ENCODE measurements around the gene PIP4K2A.
A peak's percentile ranks its signal among the peaks of the same experiment; 100 is the strongest.
"Not testable (repeated sequence)": the region's sequence is repeated elsewhere in the genome, so short reads cannot be mapped to it uniquely, and the experiment has no call there.

The PIP4K2A gene

DNA sequence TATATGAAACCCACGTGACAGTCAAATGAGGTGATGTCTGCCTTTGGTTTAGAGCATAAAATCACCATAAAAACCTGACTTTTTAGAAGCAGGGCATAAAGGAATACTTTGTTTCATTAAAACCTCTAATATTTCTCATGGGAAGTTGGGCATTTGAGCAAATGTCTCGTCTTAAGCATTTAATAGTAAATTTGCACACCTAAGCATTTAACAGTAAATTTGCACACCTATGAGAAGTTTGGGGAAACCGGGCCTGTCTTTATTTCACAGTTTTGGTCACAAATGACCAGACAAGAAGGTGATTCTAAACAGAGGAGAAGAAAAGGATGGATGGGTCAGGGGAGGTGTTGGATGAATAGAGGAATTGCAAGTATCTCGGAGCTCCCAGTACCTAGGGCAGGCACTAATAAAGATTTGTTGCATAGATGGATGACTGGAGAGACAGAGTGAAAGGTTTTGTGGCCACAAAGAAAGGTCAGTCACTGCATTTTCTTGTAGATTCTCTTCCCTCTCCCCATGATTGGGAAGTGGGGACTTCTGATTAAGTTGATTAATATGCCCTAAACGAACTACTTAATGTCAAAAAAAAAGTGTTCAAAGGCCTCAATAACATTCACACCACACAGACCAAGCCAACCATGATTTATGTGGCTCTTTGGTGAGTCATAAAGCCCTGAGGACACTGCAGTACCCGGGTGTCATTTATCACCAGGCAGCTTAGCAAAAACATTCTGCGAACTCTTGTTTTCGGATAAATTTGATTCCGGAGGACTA is 210.9 kb downstream of the PIP4K2A start:
- no peak for DNase-seq

GRCh38 chr10:22501863-22502262 is 212.5 kb downstream of the PIP4K2A start:
- no peak for DNase-seq

GRCh38 chr10:22501413-22501812 is 213.0 kb downstream of the PIP4K2A start:
- no peak for DNase-seq

GRCh38 chr10:22500656-22501340 is 213.6 kb downstream of the PIP4K2A start:
- DNase-seq: no peak

GRCh38 chr10:22499973-22500372 is 214.4 kb downstream of the PIP4K2A start:
- not testable (repeated sequence) for DNase-seq

DNA sequence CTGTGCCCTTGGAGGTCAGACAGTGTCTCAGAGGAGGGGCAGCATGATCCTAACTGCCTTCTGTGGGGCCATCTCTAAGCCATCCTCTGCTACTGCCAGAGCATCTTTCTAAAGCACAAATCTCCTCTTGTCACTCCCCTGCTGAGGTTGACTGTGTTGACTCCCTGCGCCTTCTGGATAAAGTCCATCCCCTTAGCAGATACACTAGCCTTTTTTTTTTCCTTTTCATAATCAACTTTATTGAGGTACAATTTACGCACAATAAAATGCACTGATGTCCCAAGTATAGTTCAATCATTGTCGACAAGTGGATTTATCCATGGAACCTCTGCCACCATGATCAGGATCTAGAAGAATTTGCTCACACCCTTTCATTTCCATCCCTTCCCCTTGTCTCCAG is 219.0 kb downstream of the PIP4K2A start:
- DNase-seq: no peak

- no peak for DNase-seq
These were observed 220.4 kb downstream of the PIP4K2A start for GRCh38 chr10:22494007-22494406.

GRCh38 chr10:22491931-22492615 is 222.3 kb downstream of the PIP4K2A start:
- peak in 1 of 2 donors; percentile 5 for DNase-seq

GRCh38 chr10:22491480-22491879 is 222.9 kb downstream of the PIP4K2A start:
- no peak for DNase-seq

- no peak for DNase-seq
These were observed 224.4 kb downstream of the PIP4K2A start for GRCh38 chr10:22489975-22490374.

GRCh38 chr10:22489467-22489866 is 224.9 kb downstream of the PIP4K2A start:
- DNase-seq: no peak

DNA sequence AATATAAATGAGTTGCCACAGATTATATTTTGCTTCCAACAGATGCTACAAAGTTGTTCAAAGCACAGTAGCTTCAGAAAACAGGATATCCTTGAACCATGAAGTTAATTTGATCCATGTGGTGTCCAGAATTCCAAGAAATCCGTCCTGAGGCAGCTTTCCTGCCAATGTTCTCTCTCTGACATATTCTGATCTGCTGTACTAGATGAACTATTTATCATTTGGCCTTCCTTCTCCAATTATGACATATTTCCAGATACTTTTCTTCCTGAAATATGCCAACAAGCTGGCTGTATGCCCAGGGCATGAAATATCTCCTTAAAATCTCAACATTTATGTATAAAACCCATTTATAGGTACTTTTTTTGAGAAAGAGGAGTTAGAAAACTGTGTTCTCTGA is 227.9 kb downstream of the PIP4K2A start:
- DNase-seq: no peak

Measured in stimulated activated CD4-positive, alpha-beta T cell treated with anti-CD3 and anti-CD28 coated beads, Interleukin-2, amount 100 ng/mL, for 24 hours (primary cell).